Testis (tissue), 2 donors: ENCODE measurements around the gene TOP1.

ENCODE experiments used
- CTCF ChIP-seq, 3 experiments: fragments of 450-650 bp in 2 of 3; fragments of 200-600 bp in 1 of 3; sonication (generic) in 1 of 3; IDR thresholded peaks; one replicate each; pipeline ENCODE4 v1.5.1; 2016 to 2019; ENCODE audit warnings: antibody characterized with exemption in 3 of 3, mild to moderate bottlenecking in 2 of 3, moderate library complexity in 1 of 3
- POLR2A ChIP-seq: fragments of 450-650 bp; IDR thresholded peaks from one replicate; pipeline ENCODE4 v1.6.1; 2017; ENCODE audit warnings: antibody characterized with exemption, mild to moderate bottlenecking, moderate library complexity

GRCh38 chr20:41057999-41058673 is 29.5 kb downstream of the TOP1 start:
- no peak for TF ChIP-seq CTCF (IDR thresholded peaks at IDR 0.05)
- no peak for TF ChIP-seq POLR2A
